ENCODE measurements around the gene FMN1. TPM values are rescaled to one million over a fixed set of nuclear protein-coding genes. Genes with fewer than 3 reads are reported as not detected.

Gene FMN1
- polyA plus RNA-seq, 2 of the 4 experiments (the other 2 are of a cell fraction) = 0.53 to 2.2 TPM

DNA sequence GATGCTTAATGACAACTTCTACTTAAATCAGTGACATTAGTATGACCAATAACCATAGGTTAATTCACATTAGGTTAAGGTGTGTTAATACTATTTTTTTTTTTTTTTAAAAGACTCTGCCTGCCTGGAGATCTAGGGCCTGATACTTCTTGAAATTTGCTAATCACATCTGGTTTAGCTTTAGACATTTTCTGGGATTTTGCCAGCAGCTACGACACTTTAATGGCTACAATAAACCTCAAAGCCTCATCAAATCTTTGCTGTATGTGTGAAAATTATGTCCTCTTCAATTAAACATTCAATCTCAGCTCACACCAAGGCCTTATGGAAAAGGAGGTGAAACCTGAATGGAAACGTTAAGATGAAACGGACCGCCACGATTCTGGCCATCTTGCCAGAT, 308.8 kb downstream of the FMN1 start (continued):
- TF ChIP-seq, protein P1, sequence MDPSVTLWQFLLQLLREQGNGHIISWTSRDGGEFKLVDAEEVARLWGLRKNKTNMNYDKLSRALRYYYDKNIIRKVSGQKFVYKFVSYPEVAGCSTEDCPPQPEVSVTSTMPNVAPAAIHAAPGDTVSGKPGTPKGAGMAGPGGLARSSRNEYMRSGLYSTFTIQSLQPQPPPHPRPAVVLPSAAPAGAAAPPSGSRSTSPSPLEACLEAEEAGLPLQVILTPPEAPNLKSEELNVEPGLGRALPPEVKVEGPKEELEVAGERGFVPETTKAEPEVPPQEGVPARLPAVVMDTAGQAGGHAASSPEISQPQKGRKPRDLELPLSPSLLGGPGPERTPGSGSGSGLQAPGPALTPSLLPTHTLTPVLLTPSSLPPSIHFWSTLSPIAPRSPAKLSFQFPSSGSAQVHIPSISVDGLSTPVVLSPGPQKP (IDR thresholded peaks at IDR 0.05; ENCODE audit: low read depth, low read length) = no peak
- TF ChIP-seq HOXB13 (CRISPR knock-in tag; IDR thresholded peaks at IDR 0.05; ENCODE audit: low read depth) (no peak), RAD21 (conservative IDR thresholded peaks at IDR 0.05 in 1 of 2, IDR thresholded peaks at IDR 0.05 in 1 of 2) (no peak), SREBF2 (IDR thresholded peaks at IDR 0.05) (no peak), TP53 (CRISPR knock-in tag; IDR thresholded peaks at IDR 0.05) (no peak)

DNA sequence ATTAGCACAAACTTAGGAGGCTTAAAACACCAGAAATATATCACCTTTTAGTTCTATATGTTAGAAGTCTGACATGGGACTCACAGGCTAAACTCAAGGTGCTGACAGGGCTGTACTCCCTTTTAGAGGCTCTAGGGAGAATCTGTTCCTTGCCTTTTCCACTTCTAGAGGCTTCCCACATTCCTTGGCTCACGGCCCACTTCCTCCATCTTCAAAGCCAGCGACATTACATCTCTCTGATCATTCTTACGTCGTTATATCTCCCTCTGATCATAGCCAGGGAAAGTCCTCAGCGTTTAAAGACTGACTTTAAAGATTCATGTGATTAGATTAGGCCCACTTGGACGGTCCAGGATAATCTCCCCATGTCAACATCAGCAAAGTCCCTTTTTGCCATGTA, 310.4 kb downstream of the FMN1 start:
- POLR2A ChIA-PET = no interaction called here
- WGBS (ENCODE audit: missing lambda C conversion rate) = 80% methylated on average over 6 of the region's 6 CpGs
- H3K4me1 ChIP-seq = no peaks in the 10 kb centered on the region
- H3K9me3 ChIP-seq = no peaks in the 10 kb centered on the region
- DNase-seq (ENCODE audit: low read depth in 1 of 2, low spot score in 1 of 2) (no peak), FAIRE-seq (no peak), ATAC-seq (peak in 1 of 2 experiments; percentile 39; a peak in 1 of 6 replicates)
- TF ChIP-seq MAFK (IDR thresholded peaks at IDR 0.05; ENCODE audit: partially characterized antibody) (no peak), RNF2 (IDR thresholded peaks at IDR 0.05; ENCODE audit: borderline replicate concordance, low read depth) (no peak), KDM5A (IDR thresholded peaks at IDR 0.05) (no peak), POLR2A (IDR thresholded peaks at IDR 0.05; ENCODE audit: low read length) (no peak), BHLHE40 (IDR thresholded peaks at IDR 0.05; ENCODE audit: low read depth, low read length) (no peak), MYC (IDR thresholded peaks at IDR 0.05; ENCODE audit: borderline replicate concordance, low read length) (no peak), EHMT2 (IDR thresholded peaks at IDR 0.05; ENCODE audit: low read depth) (no peak), RFX5 (IDR thresholded peaks at IDR 0.05) (no peak), NR3C1 (IDR thresholded peaks at IDR 0.05) (no peak), ZFP36 (IDR thresholded peaks at IDR 0.05; ENCODE audit: borderline replicate concordance, partially characterized antibody) (no peak), POLR2AphosphoS2 (conservative IDR thresholded peaks at IDR 0.05; ENCODE audit: low read length) (no peak), RAD21 (conservative IDR thresholded peaks at IDR 0.05 in 1 of 2, IDR thresholded peaks at IDR 0.05 in 1 of 2) (no peak)
- TF ChIP-seq, protein P2, sequence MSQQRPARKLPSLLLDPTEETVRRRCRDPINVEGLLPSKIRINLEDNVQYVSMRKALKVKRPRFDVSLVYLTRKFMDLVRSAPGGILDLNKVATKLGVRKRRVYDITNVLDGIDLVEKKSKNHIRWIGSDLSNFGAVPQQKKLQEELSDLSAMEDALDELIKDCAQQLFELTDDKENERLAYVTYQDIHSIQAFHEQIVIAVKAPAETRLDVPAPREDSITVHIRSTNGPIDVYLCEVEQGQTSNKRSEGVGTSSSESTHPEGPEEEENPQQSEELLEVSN (IDR thresholded peaks at IDR 0.05; ENCODE audit: borderline replicate concordance, low read depth) = no peak
- TF ChIP-seq, protein P3, sequence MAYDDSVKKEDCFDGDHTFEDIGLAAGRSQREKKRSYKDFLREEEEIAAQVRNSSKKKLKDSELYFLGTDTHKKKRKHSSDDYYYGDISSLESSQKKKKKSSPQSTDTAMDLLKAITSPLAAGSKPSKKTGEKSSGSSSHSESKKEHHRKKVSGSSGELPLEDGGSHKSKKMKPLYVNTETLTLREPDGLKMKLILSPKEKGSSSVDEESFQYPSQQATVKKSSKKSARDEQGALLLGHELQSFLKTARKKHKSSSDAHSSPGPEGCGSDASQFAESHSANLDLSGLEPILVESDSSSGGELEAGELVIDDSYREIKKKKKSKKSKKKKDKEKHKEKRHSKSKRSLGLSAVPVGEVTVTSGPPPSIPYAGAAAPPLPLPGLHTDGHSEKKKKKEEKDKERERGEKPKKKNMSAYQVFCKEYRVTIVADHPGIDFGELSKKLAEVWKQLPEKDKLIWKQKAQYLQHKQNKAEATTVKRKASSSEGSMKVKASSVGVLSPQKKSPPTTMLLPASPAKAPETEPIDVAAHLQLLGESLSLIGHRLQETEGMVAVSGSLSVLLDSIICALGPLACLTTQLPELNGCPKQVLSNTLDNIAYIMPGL (CRISPR knock-in tag; IDR thresholded peaks at IDR 0.05; ENCODE audit: borderline replicate concordance) = no peak
- H3K4me2 ChIP-seq = no peak overlapping the region
- no peak overlapping the region for H3K4me3 ChIP-seq
- CTCF ChIA-PET = no interaction called here
- no peak overlapping the region for H3K27ac ChIP-seq

DNA sequence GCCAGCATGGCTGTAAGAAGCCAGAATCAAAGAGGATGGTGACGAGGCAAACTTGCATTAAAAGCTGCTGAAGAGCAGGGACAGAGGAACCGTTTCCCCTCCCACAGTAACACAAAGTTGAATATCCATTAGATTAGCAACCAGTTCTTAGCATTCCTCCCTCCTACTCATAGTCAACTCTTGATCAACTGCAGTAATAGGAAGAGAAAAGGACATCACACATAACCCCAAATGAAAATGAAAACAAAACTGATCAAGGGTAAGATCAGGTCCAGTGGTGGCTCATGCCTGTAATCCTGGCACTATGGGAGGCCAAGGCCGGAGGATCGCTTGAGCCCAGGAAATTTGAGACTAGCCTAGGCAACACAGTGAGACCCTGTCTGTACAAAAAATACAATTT, 311.6 kb downstream of the FMN1 start:
- TF ChIP-seq, protein P4, sequence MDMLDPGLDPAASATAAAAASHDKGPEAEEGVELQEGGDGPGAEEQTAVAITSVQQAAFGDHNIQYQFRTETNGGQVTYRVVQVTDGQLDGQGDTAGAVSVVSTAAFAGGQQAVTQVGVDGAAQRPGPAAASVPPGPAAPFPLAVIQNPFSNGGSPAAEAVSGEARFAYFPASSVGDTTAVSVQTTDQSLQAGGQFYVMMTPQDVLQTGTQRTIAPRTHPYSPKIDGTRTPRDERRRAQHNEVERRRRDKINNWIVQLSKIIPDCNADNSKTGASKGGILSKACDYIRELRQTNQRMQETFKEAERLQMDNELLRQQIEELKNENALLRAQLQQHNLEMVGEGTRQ (IDR thresholded peaks at IDR 0.05) = no peak
- no peak for TF ChIP-seq ESRRA (IDR thresholded peaks at IDR 0.05; ENCODE audit: borderline replicate concordance, low read length)
- TF ChIP-seq SREBF2 (IDR thresholded peaks at IDR 0.05) = no peak
- TF ChIP-seq NFE2L2 (conservative IDR thresholded peaks at IDR 0.05; ENCODE audit: low read length) = no peak
- no peak for TF ChIP-seq JUNB (IDR thresholded peaks at IDR 0.05)
- no peak for TF ChIP-seq ZC3H11A (IDR thresholded peaks at IDR 0.05)
- no peak for TF ChIP-seq HEYL (CRISPR knock-in tag; IDR thresholded peaks at IDR 0.05)
- TF ChIP-seq SMC3 (IDR thresholded peaks at IDR 0.05) = no peak
- TF ChIP-seq MYC (IDR thresholded peaks at IDR 0.05; ENCODE audit: borderline replicate concordance, low read length) = no peak
- TF ChIP-seq PHF8 (IDR thresholded peaks at IDR 0.05; ENCODE audit: borderline replicate concordance, low read depth) = no peak
- no peak for TF ChIP-seq ZNF302 (CRISPR knock-in tag; IDR thresholded peaks at IDR 0.05)
- TF ChIP-seq, protein P5, sequence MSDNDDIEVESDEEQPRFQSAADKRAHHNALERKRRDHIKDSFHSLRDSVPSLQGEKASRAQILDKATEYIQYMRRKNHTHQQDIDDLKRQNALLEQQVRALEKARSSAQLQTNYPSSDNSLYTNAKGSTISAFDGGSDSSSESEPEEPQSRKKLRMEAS (IDR thresholded peaks at IDR 0.05) = no peak
- no peak for TF ChIP-seq FOXS1 (CRISPR knock-in tag; IDR thresholded peaks at IDR 0.05)
- TF ChIP-seq HOXA7 (CRISPR knock-in tag; IDR thresholded peaks at IDR 0.05) = no peak
- no peak for TF ChIP-seq TP53 (CRISPR knock-in tag; IDR thresholded peaks at IDR 0.05)
- no peak for TF ChIP-seq CBX8 (IDR thresholded peaks at IDR 0.05)
- TF ChIP-seq CHD2 (IDR thresholded peaks at IDR 0.05; ENCODE audit: low read length, partially characterized antibody) = no peak
- no peak for TF ChIP-seq HOXB13 (CRISPR knock-in tag; IDR thresholded peaks at IDR 0.05; ENCODE audit: low read depth)
- H3K9me3 ChIP-seq = no peaks in the 10 kb centered on the region
- no peak overlapping the region for H3K4me2 ChIP-seq
- H3K27ac ChIP-seq = no peak overlapping the region
- FAIRE-seq (no peak), ATAC-seq (no peak), DNase-seq (ENCODE audit: low read depth in 1 of 2, low spot score in 1 of 2) (no peak)
- H3K4me1 ChIP-seq = no peaks in the 10 kb centered on the region
- WGBS (ENCODE audit: missing lambda C conversion rate) = 77% methylated on average over 4 of the region's 4 CpGs
- H3K4me3 ChIP-seq = no peak overlapping the region
- POLR2A ChIA-PET = no interaction called here
- CTCF ChIA-PET = interaction anchor here (0.7 kb wide), 1 partner anchor 37 kb away, joined by 3 read pairs; no protein-coding TSS in a partner anchor

Measured in A549 (cell line).